HepG2 (cell line): ENCODE measurements around the gene ARHGAP4. TPM values are rescaled to one million over a fixed set of nuclear protein-coding genes. Genes with fewer than 3 reads are reported as not detected.

Source experiments
- ATAC-seq: fragments of 200-7000 bp; cut with Tn5 transposase; 3 replicates; pipeline ENCODE4 v1.9.1; 2020; ENCODE audit warnings: mild to moderate bottlenecking, moderate library complexity
- BruUV-seq: library from RNA; stranded (reverse); fragments of 400-500 nt; replicated peaks from 2 replicates; lab custom pipeline; 2021; lab: Mats Ljungman, UMichigan
- CTCF ChIA-PET: fragments of 300-600 bp; formaldehyde crosslinking; extraction: SDS; loops from one replicate; lab custom pipeline; 2021; ENCODE audit warnings: low total read pairs, inconsistent platforms, low intra/inter-chr PET ratio; lab: Yijun Ruan, JAX
- POLR2A ChIA-PET: fragments of 350-600 bp; sonication (Branson Sonifier 250); formaldehyde crosslinking; loops from one replicate; lab custom pipeline; 2020; ENCODE audit warnings: antibody characterized with exemption, inconsistent platforms; lab: Yijun Ruan, JAX
- DNase-seq: peaks from one replicate; pipeline ENCODE4 v3.0.0-alpha.2; 2015; ENCODE audit warnings: low spot score
- FAIRE-seq: peaks from 3 replicates; lab custom pipeline; 2011; peaks lifted over from hg19 to GRCh38; lab: Jason Lieb, UNC
- H2AFZ ChIP-seq: one replicate; pipeline ENCODE4 v1.6.1; 2011; ENCODE audit warnings: low read length, inconsistent platforms
- H3K27ac ChIP-seq: fragments of 300-600 bp; 3 replicates; pipeline ENCODE4 v1.8.0; 2011; ENCODE audit warnings: mixed run types, mild to moderate bottlenecking, mixed read lengths, low read length, inconsistent platforms; ENCODE audit not compliant: insufficient read depth; ENCODE audit errors: extremely low read length
- H3K27me3 ChIP-seq, 2 experiments: fragments of 200-600 bp in 1 of 2; 2 replicates in 1 of 2; 3 replicates in 1 of 2; pipeline versions ENCODE4 v1.6.0 to v1.8.0; 2011; ENCODE audit warnings: low read length in 2 of 2, mild to moderate bottlenecking in 2 of 2, moderate library complexity in 2 of 2, inconsistent platforms in 1 of 2; ENCODE audit not compliant: insufficient read depth in 2 of 2, control insufficient read depth in 1 of 2
- H3K36me3 ChIP-seq, 2 experiments: fragments of 200-600 bp in 1 of 2; replicated peaks in 1 of 2; 2 replicates in 1 of 2; 3 replicates in 1 of 2; pipeline versions ENCODE4 v1.5.1 to v1.8.0; 2011; ENCODE audit warnings: low read length in 2 of 2, inconsistent platforms in 1 of 2; ENCODE audit not compliant: insufficient read depth in 2 of 2, control insufficient read depth in 1 of 2
- H3K4me1 ChIP-seq: 2 replicates; pipeline ENCODE4 v1.5.1; 2012; ENCODE audit warnings: low read length, inconsistent platforms; ENCODE audit not compliant: insufficient read depth
- H3K4me2 ChIP-seq: 2 replicates; pipeline ENCODE4 v1.6.0; 2011; ENCODE audit warnings: low read depth, low read length, inconsistent platforms
- H3K4me3 ChIP-seq, 3 experiments: fragments of 200-600 bp in 1 of 3; sonication (generic), shearing (Covaris generic) in 1 of 3; replicated peaks in 1 of 3; 2 replicates each; pipeline ENCODE4 v1.5.1; 2011 to 2016; ENCODE audit warnings: low read length in 3 of 3, inconsistent platforms in 2 of 3, low read depth in 2 of 3, mild to moderate bottlenecking in 2 of 3, control low read depth in 1 of 3, mixed read lengths in 1 of 3; ENCODE audit not compliant: insufficient read depth in 1 of 3
- H3K79me2 ChIP-seq: one replicate; pipeline ENCODE4 v1.6.1; 2011; ENCODE audit warnings: low read length, inconsistent platforms; ENCODE audit not compliant: insufficient read depth
- H3K9ac ChIP-seq: 2 replicates; pipeline ENCODE4 v1.6.0; 2011; ENCODE audit warnings: mild to moderate bottlenecking, low read depth, low read length, inconsistent platforms; ENCODE audit not compliant: insufficient read depth
- H3K9me3 ChIP-seq: 2 replicates; pipeline ENCODE4 v1.5.1; 2012; ENCODE audit warnings: mild to moderate bottlenecking, low read length
- H4K20me1 ChIP-seq: 2 replicates; pipeline ENCODE4 v1.6.0; 2011; ENCODE audit warnings: inconsistent platforms, mild to moderate bottlenecking, low read length, moderate library complexity; ENCODE audit not compliant: insufficient read depth
- ARNT2 ChIP-seq: sonication (generic); formaldehyde crosslinking; IDR thresholded peaks from 2 replicates; pipeline ENCODE4 v1.8.0; 2022; ENCODE audit warnings: mild to moderate bottlenecking, low read depth, missing genetic modification reagents, moderate library complexity
- DRAP1 ChIP-seq: IDR thresholded peaks from 2 replicates; pipeline ENCODE4 v1.6.1; 2016; ENCODE audit warnings: missing genetic modification reagents, missing compliant biosample characterization
- GRHL1 ChIP-seq: sonication (generic); formaldehyde crosslinking; conservative IDR thresholded peaks from 2 replicates; pipeline ENCODE4 v1.8.0; 2022; ENCODE audit warnings: missing genetic modification reagents
- HOXA7 ChIP-seq: sonication (generic); formaldehyde crosslinking; IDR thresholded peaks from 2 replicates; pipeline ENCODE4 v1.8.1; 2022; ENCODE audit warnings: mild to moderate bottlenecking, missing genetic modification reagents, moderate library complexity
- KAT8 ChIP-seq: IDR thresholded peaks from 2 replicates; pipeline ENCODE4 v1.6.1; 2016; ENCODE audit warnings: missing genetic modification reagents, missing compliant biosample characterization
- MIXL1 ChIP-seq: IDR thresholded peaks from 2 replicates; pipeline ENCODE4 v1.6.1; 2016
- NFYC ChIP-seq: IDR thresholded peaks from 2 replicates; pipeline ENCODE4 v1.6.1; 2016; ENCODE audit warnings: missing genetic modification reagents, missing compliant biosample characterization
- NONO ChIP-seq, 2 experiments: fragments of 450-650 bp in 1 of 2; sonication (generic) in 1 of 2; formaldehyde crosslinking in 1 of 2; IDR thresholded peaks in 1 of 2; conservative IDR thresholded peaks in 1 of 2; 2 replicates each; pipeline versions ENCODE4 v1.6.1 to v1.8.0; 2017 to 2022; ENCODE audit warnings: mild to moderate bottlenecking in 1 of 2, missing genetic modification reagents in 1 of 2, moderate library complexity in 1 of 2
- PLSCR1 ChIP-seq: sonication (generic); formaldehyde crosslinking; IDR thresholded peaks from 2 replicates; pipeline ENCODE4 v1.5.0; 2020; ENCODE audit warnings: missing genetic modification reagents, mild to moderate bottlenecking, borderline replicate concordance
- RAD21 ChIP-seq: fragments of 450-650 bp; formaldehyde crosslinking; IDR thresholded peaks from 2 replicates; pipeline ENCODE4 v1.5.0; 2020; ENCODE audit warnings: mild to moderate bottlenecking
- TEAD2 ChIP-seq: sonication (generic); formaldehyde crosslinking; IDR thresholded peaks from 2 replicates; pipeline ENCODE4 v1.9.0; 2021; ENCODE audit warnings: missing genetic modification reagents
- TEAD3 ChIP-seq: optimal IDR thresholded peaks from 2 replicates; pipeline ENCODE3; 2016; ENCODE audit warnings: borderline replicate concordance
- U2AF2 ChIP-seq: fragments of 200-400 bp; formaldehyde crosslinking; IDR thresholded peaks from 2 replicates; pipeline ENCODE4 v1.6.1; 2017; ENCODE audit warnings: low read depth, mild to moderate bottlenecking, low read length
- WIZ ChIP-seq: sonication (generic); formaldehyde crosslinking; IDR thresholded peaks from 2 replicates; pipeline ENCODE4 v1.5.1; 2020; ENCODE audit warnings: mild to moderate bottlenecking, missing genetic modification reagents
- ZBTB1 ChIP-seq: sonication (generic); formaldehyde crosslinking; IDR thresholded peaks from 2 replicates; pipeline ENCODE4 v1.4.0; 2020; ENCODE audit warnings: missing genetic modification reagents, borderline replicate concordance
- ZNF317 ChIP-seq: sonication (generic); formaldehyde crosslinking; IDR thresholded peaks from 2 replicates; pipeline ENCODE4 v1.5.0; 2020; ENCODE audit warnings: mild to moderate bottlenecking, missing genetic modification reagents
- ZNF563 ChIP-seq: sonication (generic); formaldehyde crosslinking; IDR thresholded peaks from 2 replicates; pipeline ENCODE4 v1.8.0; 2022; ENCODE audit warnings: mild to moderate bottlenecking, moderate library complexity, missing genetic modification reagents
- WGBS: methylation state at CpG from one replicate; pipeline ENCODE4 v1.1.6; 2017; ENCODE audit warnings: low lambda C conversion rate; 5-methylcytosine and 5-hydroxymethylcytosine counted together
- in situ Hi-C: cut with HindIII; loops from 2 replicates; pipeline ENCODE4 v1.10.0; 2017; ENCODE audit warnings: low pct_unique_long_range_greater_than_20kb; ENCODE audit not compliant: extremely low pct_ligation_motif_present
- intact Hi-C: fragments of 100-400 bp; cut with micrococcal nuclease; formaldehyde crosslinking; loops from one replicate; pipeline ENCODE4 v1.10.0; 2022; ENCODE audit not compliant: unreplicated experiment
- polyA plus RNA-seq, 8 experiments: library from polyadenylated mRNA; depleted of rRNA in 3 of 8; stranded (reverse) in 7 of 8; unstranded in 1 of 8; fragments of >200 nt; fragmentation: Illumina TruSeq in 4 of 8; extraction: Trizol in 4 of 8; gene quantifications; 2 replicates each; pipeline versions ENCODE4 v1.2.1 to v1.2.3, GENCODE V29; 2011 to 2016; ENCODE audit warnings: low read depth in 4 of 8, missing spikeins in 1 of 8, mixed read lengths in 1 of 8; ENCODE audit not compliant: insufficient read depth in 1 of 8
- total RNA-seq, 5 experiments: library from RNA; depleted of rRNA; stranded (reverse); fragments of >200 nt; fragmentation: Illumina TruSeq; extraction: Trizol; gene quantifications; 2 replicates each; pipeline ENCODE4 v1.2.3, GENCODE V29; 2016; ENCODE audit warnings: low read depth in 1 of 5
- TF ChIP-seq, protein P1 (sequence below): sonication (generic); formaldehyde crosslinking; IDR thresholded peaks from 2 replicates; pipeline ENCODE4 v1.9.0; 2022; ENCODE audit warnings: missing genetic modification reagents, mild to moderate bottlenecking, borderline replicate concordance
- TF ChIP-seq, protein P2 (sequence below): sonication (generic); formaldehyde crosslinking; IDR thresholded peaks from 2 replicates; pipeline ENCODE4 v1.8.1; 2023; ENCODE audit warnings: mild to moderate bottlenecking, moderate library complexity, missing genetic modification reagents

ARHGAP4 gene
- total and polyA plus RNA-seq, 2 of the 13 experiments (the other 11 are each of a cell fraction or from before 2014, with no cell fraction given), result 0.57 to 0.64 TPM

- ChIA-PET CTCF (no interaction called here), POLR2A (no interaction called here)
- 84% methylated on average over 7 of the region's 13 CpGs for WGBS
- no peak overlapping the region for H3K4me3 ChIP-seq
- peaks cover 40% of the 10 kb centered on the region for H3K4me1 ChIP-seq
- H3K9me3 ChIP-seq, result no peaks in the 10 kb centered on the region
- no peak for ATAC-seq
- no peaks in the 10 kb centered on the region for H3K36me3 ChIP-seq
- in situ Hi-C loops, result no loop called here
- no TSS peak for BruUV-seq
- TF ChIP-seq RAD21 (CRISPR knock-in tag) (no peak), U2AF2 (no peak), KAT8 (no peak), ZNF317 (CRISPR knock-in tag) (no peak), ARNT2 (CRISPR knock-in tag) (no peak), DRAP1 (CRISPR knock-in tag) (no peak), NONO (IDR thresholded peaks at IDR 0.05) (no peak), NONO (CRISPR knock-in tag; conservative IDR thresholded peaks at IDR 0.05) (no peak), ZBTB1 (no peak), HOXA7 (CRISPR knock-in tag) (no peak), NFYC (CRISPR knock-in tag) (no peak), MIXL1 (CRISPR knock-in tag) (no peak), PLSCR1 (CRISPR knock-in tag) (no peak), TEAD2 (CRISPR knock-in tag) (no peak), ZNF563 (CRISPR knock-in tag) (no peak), WIZ (CRISPR knock-in tag) (no peak), GRHL1 (CRISPR knock-in tag) (no peak), TEAD3 (CRISPR knock-in tag) (no peak)
- TF ChIP-seq, protein P1, sequence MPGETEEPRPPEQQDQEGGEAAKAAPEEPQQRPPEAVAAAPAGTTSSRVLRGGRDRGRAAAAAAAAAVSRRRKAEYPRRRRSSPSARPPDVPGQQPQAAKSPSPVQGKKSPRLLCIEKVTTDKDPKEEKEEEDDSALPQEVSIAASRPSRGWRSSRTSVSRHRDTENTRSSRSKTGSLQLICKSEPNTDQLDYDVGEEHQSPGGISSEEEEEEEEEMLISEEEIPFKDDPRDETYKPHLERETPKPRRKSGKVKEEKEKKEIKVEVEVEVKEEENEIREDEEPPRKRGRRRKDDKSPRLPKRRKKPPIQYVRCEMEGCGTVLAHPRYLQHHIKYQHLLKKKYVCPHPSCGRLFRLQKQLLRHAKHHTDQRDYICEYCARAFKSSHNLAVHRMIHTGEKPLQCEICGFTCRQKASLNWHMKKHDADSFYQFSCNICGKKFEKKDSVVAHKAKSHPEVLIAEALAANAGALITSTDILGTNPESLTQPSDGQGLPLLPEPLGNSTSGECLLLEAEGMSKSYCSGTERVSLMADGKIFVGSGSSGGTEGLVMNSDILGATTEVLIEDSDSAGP (CRISPR knock-in tag), result no peak
- TF ChIP-seq, protein P2, sequence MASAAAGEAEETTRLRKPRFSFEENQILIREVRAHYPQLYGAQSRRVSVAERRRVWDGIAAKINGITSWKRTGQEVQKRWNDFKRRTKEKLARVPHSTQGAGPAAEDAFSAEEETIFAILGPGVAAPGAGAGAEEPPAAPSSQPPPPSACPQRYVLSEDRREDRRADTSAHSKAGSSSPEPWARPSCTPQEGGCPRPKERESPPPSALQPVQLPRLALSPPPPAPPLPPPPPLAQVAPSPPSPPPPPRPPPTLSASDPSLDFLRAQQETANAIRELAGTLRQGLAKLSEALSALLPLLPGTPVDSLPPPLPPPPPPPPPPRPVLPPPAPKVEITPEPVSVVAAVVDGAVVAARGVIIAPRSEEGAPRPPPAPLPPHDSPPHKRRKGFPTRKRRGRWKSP (CRISPR knock-in tag), result no peak
- no peak for FAIRE-seq
- intact Hi-C loops, result no loop called here
- H4K20me1 ChIP-seq, result no peaks in the 10 kb centered on the region
- H3K27me3 ChIP-seq, result peaks cover 0 to 19% of the 10 kb centered on the region in 2 experiments; a peak in 3 of 5 replicates
- H3K9ac ChIP-seq, result no peak overlapping the region
- no peak for DNase-seq
- H3K79me2 ChIP-seq, result no peaks in the 10 kb centered on the region
- H2AFZ ChIP-seq, result no peak overlapping the region
- H3K27ac ChIP-seq, result no peak overlapping the region
- H3K4me2 ChIP-seq, result no peak overlapping the region
Observed at GRCh38 chrX:153884136-153884535, 41.9 kb downstream of the ARHGAP4 start.
